Measurements from ENCODE around the gene CBLC.
"Not testable (repeated sequence)": the region's sequence is repeated elsewhere in the genome, so short reads cannot be mapped to it uniquely, and the experiment has no call there.

The CBLC gene

DNA sequence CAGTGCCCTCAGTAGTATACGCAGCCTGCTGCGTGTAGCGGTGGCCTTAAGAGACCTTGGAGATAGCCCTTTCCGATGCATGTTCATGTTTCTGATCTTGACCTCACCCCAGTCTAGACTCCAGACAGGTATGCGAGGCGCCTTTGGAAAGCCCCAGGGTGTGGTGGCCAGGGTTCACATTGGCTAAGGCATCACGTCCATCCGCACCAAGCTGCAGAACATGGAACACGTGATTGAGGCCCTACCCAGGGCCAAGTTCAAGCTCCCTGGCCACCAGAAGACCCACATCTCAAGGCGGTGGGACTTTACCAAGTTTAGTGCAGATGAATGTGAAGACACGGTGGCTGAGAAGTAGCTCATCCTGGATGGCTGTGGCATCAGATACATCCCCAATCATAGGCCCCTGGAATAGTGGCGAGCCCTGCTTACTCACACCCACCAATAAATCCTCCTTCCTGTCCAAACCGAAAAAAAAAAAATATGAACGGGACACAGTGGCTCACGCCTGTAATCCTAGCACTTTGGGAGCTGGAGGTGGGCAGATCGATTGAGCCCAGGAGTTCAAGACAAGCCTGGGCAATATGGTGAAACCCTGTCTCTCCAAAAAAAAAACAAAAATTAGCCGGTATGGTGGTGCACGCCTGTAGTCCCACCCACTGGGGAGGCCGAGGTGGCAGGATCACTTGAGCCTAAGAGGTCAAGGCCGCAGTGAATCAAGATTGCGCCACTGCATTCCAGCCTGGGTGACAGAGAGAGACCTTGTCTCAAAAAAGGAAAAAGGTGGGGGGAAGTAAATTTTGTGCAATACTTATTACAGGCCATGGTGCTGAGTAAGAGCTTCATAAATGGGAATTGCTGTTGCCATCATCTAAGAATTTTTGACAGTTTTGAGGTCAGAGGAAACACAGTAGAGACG is 12.4 kb upstream of the CBLC start:
- DNase-seq (ENCODE audit: low read depth): no peak

DNA sequence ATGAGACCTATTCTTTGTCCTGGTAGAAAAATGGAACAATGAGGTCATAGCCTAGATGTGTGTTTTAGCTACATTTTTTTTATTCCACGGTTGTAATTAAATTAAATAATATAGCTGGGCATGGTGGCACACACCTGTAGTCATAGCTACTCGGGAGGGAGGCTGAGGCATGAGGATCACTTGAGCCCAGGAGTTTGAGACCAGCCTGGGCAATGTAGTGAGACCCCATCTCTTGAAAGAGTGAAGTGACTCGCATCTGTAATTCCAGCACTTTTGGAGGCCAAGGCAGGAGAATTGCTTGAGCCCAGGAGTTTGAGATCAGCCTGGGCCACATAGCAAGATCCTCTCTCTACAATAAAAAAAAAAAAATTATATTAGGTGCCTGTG is 11.7 kb upstream of the CBLC start:
- DNase-seq (ENCODE audit: low read depth): no peak

DNA sequence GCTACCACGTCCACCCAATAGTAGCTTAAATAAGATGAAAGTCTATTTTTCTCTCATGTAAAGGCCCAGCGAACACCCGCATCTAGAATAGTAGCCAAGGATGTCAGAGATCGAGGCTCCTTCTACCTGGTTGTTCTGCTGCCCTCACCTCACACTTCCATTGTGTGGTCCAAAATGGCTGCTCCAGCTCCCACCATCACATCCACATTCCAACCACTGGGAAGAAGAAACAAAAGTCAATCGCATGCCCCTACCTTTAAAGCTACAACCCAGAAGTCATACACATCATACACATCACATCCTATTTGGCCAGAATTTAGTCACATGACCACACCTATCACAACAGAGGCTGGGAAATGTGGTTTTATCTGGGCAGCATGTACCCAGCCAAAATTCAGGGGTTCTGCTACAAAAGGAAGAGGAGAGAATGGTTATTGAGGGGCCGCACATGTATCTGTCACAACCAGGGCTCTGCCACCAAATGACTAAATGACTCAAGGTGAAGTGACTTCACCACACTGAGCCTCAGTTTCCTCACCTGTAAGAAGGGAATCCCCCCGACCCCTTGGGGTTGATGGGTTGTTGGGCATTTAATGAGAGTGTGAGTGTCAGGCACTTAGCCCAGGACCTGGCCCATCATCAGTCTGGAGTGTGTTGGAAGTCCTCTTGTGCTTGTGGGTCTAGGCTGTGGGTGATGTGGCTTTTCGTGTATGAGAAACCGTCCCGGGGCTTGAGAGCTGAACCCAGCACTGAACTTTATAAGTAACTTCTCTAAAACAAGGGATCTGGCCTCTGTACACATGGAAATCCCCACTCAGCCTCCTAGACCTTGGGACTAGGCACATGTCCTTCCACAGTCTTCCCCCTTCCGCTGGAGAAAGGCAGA is 10.2 kb upstream of the CBLC start:
- DNase-seq (ENCODE audit: low read depth): no peak

DNA sequence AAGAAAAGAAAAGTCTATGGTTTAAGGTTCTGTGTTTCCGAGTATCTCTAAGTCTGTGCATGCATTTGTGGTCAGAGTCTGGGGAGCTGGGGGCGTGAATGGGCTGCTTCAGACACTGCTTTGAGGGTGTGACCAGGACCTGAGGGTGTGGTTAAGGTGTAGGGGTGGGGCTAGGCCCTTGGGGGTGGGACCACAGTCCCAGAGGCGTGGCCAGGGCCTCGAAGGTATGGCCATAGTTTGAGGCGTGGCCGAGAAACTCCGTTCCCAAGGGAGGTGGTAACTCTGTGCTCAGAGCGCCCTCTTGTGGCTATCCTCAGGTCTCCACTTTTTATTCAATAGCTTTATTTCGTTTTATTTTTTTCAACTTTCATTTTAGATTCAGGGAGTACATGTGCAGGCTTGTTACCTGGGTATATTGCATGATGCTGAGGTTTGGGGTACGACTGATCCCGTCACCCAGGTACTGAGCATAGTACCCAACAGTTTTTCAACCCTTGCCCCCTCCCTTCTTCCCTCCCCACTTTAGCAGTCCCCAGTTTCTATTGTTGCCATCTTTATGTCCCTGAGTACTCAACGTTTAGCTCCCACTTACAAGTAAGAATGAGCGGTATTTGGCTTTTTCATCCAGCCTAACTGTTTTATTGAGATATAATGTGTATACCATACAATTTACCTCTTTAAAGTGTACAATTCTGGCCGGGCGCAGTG is 7.0 kb upstream of the CBLC start:
- peak; percentile 94 for DNase-seq (ENCODE audit: low read depth)

DNA sequence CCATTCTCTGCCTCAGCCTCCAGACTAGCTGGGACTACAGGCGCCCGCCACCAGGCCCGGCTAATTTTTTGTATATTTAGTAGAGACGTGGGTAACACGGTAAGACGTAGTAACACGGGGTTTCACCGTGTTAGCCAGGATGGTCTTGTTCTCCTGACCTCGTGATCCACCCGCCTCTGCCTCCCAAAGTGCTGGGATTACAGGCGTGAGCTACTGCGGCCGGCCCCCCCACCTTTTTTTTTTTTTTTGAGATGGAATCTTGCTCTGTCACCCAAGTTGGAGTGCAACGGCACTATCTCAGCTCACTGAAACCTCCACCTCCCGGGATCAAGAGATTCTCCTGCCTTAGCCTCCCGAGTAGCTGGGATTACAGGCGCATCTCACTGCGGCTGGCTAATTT is 5.5 kb upstream of the CBLC start:
- DNase-seq (ENCODE audit: low read depth): not testable (repeated sequence)

DNA sequence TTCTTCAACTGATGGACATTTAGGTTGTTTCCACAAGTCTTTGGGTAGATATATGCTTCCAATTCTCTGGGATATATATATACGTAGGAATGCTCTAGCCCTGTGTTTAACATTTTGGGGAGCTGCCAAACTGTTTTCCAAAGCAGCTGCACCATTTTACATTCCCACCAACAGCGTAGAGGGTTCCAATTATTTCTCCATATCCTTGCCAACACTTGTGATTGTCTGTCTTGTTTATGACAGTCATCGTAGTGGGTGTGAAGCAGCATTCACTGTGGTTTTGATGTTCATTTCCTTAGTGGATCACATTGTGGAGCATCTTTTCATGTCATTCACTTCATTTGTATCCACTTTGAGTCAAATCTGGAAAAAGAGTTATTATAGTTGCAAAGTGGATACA is 4.7 kb upstream of the CBLC start:
- DNase-seq (ENCODE audit: low read depth): no peak

DNA sequence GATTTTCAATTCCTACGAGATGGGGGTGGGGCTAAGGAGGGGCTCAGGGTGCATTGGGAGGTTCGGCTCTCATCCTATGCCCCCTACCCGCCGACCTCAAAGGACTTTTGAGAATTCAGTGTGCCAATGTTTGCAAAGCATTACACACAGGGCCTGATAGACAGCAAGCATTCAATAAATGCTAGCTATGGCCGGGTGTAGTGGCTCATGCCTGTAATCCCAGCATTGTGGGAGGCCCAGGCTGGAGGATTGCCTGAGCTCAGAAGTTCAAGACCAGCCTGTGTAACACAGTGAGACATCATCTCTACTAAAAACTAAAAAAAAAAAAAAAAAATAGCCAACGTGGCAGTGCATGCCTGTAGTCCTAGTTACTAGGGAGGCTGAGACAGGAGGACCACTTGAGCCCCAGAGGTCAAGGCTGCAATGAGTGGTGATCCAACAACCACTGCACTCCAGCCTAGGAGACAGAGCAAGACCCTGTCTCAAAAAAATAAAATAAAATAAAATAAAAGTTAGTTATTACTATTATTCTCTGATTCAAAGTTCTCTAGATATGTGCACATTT is 1.9 kb upstream of the CBLC start:
- no peak for DNase-seq (ENCODE audit: low read depth)

DNA sequence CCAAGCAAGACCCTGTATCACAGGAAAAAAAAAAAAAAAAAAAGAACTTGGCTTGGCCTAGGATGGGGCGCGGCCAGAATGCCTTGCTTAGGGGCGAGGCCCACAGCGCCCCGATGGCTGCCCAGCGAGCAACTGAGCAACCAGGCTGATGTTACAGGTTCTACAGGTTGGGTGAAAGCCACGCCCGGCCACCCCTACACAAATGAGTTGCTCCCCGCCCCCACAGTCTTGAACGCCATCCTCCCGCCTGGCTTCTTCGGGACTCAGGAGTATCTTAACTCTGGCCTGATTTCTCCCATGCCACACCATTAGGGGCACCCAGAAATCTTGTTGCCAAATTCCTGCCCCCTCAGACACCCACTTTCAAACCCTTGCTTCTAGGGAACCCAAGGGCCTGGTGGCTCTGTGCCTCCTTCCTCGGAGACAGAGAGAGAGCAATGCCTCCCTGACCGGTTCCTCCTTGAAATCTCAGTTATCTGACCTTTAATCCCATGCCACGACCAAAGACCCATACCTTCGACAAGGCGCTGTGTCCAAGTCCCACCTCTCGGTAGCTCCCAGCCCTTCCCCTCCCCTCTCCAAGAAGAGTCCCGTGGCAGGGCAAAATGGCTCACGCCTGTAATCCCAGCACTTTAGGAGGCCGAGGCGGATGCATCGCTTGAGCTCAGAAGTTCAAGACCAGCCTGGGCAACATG is 1.1 kb upstream of the CBLC start:
- DNase-seq (ENCODE audit: low read depth): no peak

DNA sequence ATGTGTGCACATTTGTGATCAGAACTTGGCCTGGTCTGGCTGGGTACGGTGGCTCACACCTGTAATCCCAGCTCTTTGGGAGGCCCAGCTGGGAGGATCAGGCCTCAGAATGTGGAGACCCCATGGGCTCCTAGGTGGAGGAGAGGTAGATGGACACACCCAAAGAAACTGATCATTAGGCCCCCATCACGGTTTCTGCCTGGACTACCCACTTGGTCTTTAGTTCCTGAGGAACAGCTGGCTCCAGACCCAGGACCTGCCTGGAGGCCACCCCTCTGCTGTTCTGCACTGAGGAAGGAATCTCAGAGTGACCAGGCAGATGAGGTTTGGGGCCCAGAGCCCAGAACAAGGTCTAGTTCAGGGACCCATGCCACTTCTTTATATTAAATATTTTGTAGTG is 1.5 kb downstream of the CBLC start:
- no peak for DNase-seq (ENCODE audit: low read depth)

DNA sequence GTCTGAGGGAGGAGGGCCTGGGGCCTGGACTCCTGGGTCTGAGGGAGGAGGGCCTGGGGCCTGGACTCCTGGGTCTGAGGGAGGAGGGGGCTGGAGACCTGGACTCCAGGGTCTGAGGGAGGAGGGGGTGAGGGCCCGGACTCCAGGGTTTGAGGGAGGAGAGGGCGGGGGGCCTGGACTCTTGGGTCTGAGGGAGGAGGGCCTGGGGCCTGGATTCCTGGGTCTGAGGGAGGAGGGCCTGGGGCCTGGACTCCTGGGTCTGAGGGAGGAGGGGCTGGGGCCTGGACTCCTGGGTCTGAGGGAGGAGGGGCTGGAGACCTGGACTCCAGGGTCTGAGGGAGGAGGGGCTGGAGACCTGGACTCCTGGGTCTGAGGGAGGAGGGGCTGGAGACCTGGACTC is 4.0 kb downstream of the CBLC start:
- DNase-seq (ENCODE audit: low read depth): not testable (repeated sequence)

DNA sequence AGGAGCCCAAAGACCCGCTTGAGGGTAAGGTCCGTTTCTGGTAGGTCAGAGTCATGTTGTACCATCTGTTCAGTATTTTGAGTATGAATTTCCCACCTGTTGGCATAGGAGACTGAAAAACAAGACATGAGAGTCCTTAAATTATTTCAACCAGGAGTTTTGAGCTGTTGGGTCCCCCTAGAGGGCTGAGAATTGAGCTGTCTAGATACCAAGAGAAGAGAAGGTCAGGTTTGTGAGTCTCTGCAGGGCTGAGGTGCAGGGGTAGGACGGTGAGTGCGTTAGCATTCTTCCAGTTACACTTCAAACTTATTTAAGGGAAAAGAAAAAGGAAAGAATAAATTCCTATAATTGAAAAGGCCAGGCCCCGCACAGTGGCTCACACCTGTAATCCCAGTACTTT is 5.0 kb downstream of the CBLC start:
- DNase-seq (ENCODE audit: low read depth): no peak

DNA sequence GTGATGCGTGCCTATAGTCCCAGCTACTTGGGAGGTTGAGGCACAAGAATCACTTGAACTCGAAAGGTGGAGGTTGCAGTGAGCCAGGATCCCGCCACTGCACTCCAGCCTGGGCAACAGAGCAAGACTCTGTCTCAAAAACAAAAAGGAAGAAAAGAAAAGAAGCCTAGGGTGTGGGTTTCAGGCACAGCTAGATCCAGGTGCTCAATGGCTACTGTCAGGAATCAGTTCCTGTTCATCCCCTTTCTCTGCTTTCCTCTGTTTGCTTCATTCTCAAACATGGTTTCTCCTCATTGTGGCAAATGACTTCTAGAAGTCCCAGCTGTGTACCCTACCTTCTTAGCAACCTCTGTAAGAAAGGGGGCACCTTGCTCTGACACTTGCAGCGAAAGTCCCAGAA is 5.9 kb downstream of the CBLC start:
- no peak for DNase-seq (ENCODE audit: low read depth)

DNA sequence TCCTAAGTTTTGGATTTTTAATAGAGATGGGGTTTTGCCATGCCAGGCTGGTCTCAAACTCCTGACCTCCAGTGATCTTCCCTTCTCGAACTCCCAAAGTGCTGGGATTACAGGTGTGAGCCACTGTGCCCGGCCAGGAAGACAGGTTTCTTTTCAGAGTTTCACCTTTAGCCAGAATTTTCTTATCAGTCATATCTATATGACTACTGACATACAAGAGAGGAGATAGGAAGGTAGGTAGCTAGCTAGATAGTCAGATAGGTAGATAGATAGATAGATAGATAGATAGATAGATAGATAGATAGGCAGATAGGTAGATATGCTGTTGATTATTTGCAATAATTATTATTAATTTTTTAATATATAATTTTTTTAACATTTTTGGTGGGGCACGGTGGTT is 7.6 kb downstream of the CBLC start:
- DNase-seq (ENCODE audit: low read depth): no peak

DNA sequence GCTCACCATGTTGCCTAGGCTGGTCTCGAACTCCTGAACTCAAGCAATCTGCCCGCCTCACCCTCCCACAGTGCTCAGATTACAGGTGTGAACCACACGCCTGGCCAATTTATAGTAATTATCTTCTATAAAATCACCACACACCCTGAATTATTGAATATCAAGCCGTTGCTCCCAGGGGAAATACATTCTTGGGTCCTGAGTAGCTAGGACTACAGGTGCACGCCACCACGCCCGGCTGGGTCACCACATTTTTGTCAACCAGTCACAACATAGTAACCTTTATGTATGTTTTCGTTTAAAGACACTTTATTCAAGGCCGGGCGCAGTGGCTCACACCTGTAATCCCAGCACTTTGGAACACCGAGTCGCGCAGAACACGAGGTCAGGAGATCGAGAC is 8.3 kb downstream of the CBLC start:
- no peak for DNase-seq (ENCODE audit: low read depth)

DNA sequence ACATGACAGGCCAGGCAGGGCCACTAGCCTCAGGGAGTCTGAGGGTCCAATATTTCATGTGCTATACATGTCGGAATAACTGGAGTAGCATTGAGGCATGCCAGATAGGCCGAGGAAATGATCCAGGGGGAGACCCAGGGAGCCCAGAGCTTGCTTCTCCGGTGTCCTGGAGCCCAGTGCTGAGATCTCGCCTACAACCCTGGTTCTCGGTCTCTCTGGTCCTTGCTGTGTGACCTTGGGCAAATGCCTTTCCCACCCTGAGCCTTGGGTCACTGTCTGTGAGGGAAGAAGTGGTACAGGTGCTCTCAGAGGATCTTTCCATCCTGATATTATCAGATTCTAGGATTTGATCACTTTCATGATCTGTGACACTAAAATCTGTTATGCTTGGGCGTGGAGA is 11.3 kb downstream of the CBLC start:
- DNase-seq (ENCODE audit: low read depth): no peak

DNA sequence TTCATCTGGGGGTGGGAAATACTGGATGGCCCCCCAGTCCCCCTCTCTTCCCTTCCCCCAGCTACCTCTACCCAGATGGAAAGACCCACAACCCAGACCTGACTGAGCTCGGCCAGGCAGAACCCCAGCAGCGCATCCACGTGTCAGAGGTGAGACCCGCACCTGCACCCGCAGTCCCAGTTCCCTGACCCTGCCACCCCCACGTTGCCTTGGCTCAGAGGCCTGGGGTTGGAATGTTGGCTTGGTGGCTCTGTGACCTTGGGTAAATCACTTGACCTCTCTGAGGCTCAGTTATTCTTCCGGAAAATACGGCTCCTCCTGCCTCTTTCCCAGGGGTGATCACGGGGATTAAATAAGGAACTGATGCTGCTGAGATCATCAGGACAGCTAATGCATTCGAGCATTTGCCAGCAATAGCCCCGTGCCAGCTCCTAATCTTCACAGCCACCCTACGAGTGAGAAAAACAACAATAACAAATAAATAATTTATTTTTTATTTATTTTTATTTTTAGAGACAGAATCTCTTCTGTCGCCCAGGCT is 12.3 kb downstream of the CBLC start:
- DNase-seq (ENCODE audit: low read depth): no peak

DNA sequence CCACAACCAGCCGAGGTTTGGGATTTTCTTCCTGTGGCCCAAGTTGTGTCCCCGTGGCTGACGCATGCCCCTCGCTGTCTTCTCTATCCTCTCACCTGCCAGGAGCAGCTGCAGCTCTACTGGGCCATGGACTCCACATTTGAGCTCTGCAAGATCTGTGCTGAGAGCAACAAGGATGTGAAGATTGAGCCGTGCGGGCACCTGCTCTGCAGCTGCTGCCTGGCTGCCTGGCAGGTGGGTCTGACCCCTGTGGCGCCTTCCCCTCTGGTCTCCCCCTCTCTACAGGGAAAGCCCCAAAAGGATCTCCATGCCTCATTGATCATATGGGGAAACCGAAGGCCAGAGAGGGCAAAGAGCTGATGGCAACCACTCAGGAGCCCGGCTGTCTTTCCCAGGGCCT is 14.6 kb downstream of the CBLC start:
- DNase-seq (ENCODE audit: low read depth): no peak

DNA sequence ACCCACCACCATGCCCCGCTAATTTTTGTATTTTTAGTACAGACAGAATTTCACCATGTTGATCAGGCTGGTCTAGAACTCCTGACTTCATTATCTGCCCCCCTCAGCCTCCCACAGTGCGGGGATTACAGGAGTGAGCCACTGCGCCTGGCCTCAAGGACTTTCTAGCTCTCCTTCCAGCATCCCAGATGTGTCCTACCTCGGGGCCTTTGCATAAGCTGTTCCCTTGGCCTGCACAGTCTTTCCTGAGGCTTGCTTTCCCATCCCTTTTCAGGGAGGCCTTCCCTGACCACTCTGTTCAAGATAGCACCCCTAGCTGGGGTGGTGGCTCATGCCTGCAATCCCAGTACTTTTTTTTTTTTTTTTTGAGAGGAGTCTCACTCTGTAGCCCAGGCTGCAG is 16.9 kb downstream of the CBLC start:
- DNase-seq (ENCODE audit: low read depth): no peak

DNA sequence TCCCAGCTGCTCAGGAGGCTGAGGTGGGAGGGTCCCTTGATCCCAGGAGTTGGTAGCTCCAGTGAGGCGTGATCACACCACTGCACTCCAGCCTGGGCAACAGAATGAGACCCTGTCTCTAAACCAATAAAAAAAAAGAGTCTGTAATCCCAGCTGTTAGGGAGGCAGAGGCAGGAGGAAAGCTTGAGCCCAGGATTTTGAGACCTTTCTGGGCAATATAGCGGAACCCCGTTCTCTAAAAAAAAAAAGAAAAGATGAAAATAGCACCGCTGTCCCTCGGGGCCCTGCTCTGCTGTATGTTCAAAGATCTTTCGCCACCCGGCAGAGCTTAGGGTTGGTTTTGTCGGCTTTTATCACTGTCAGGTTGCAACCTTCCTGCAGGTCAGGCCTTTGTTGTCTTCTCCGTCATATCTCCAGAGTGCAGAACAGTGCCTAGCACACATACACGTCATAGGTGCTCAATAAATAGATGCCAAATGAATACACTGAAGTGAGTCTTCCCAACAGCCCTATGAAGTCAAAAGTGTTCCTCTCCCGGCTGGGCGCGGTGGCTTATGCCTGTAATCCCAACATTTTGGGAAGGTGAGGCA is 17.8 kb downstream of the CBLC start:
- DNase-seq (ENCODE audit: low read depth): no peak

DNA sequence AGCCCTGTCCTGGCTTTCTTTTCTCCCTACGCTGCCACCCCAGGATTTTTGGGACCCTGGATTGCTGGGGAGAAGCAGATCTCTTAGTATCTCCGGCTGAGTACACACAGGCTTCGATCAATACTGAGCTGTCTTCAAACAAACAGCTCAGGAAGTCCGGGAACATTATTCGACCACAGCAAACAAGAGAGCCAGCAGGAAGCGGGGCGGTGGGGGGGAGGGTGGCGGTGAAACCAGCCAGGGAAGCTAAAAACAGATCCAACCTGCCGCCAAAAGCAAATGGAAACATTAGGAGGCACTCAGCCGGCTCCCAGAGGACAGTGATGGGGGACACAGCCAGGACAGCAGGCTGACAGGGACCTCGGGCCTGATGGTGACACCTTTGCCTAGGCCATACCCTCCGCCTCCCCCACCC is 19.0 kb downstream of the CBLC start:
- DNase-seq (ENCODE audit: low read depth): no peak

Data from activated T-helper 1 cell treated with Interleukin-2 at 50 U/mL for 16 hours (primary cell).